Stimulated activated CD8-positive, alpha-beta memory T cell treated with anti-CD3 and anti-CD28 coated beads, Interleukin-15, amount 100 ng/mL, for 24 hours (primary cell): Measurements from ENCODE around the gene THAP7.

Experiments
- DNase-seq: peaks from one replicate; pipeline ENCODE4 v3.0.0-alpha.2; 2020; ENCODE audit warnings: low read depth

Gene THAP7

DNA sequence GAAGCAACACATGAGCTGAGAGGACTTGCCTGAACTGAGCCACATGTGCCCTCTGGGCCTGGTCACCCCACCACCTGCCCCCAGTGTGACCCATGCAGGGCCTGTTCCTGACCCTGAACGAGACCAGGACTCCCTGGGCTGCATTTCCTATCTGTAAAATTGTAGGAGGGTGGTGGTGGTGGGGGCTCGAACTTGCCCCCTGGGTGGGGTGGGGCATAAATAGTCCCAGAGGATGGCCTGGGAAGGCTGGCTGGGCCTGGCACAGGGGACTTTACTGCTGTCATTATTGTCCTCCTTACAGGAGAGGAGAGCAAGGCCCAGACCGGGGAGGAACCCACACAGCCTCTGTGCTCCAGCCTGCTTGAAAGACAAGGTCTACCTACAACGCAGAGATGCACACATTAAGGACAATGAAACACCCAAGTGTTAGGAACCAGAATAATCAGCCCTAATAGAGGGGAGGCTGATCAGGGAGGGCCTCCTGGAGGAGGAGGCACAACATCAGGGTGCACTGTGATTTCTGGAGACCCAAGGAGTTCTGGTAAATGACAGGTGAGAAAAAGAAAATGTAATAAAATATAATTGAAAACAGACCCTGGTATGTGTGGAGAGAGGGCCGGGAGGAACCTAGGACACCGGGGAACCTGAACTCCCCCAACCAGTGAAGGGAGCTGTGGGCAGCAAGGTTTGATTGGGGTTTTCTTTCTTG, 37.7 kb downstream of the THAP7 start:
- no peak for DNase-seq

DNA sequence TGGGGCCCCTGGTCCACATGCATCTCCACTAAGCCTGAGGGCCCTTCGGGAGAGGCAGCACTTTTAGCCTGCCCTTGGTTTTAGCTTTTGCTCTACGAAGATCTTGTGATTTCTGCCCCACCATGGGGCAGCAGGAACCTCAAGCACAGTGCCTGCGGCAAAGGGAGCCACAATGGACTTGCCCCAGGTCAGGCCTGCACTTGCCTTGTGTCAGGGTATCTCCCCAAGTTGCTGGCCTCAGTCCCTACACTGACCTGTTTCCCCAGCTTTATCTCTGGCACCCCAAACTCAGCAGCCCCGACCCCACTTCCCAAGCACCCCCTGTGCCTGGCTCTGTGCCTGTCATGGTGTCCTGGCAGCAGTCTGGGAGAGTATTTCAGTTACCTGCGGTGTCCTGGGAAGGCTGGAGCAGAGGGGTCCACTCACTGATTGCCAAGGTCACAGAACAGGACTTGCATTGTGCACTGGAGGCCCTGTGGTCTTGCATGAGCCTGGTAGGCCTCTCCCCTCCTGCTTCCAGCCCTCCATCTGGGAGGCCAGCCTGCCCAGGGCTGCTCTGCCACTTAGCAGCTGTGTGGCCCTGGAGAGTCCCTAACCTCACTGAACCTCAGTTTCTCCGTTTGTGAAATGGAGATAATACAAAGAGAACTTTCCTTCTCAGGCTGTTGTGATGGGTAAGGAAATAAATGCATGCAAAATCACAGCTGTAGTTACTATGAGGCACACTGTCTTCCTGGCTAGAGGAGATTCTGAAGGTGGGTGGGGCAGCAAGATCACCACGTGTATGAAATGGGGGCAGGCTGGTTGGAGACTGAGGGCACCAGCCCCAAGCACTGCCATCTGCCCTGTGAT, 38.5 kb downstream of the THAP7 start:
- DNase-seq = no peak

DNA sequence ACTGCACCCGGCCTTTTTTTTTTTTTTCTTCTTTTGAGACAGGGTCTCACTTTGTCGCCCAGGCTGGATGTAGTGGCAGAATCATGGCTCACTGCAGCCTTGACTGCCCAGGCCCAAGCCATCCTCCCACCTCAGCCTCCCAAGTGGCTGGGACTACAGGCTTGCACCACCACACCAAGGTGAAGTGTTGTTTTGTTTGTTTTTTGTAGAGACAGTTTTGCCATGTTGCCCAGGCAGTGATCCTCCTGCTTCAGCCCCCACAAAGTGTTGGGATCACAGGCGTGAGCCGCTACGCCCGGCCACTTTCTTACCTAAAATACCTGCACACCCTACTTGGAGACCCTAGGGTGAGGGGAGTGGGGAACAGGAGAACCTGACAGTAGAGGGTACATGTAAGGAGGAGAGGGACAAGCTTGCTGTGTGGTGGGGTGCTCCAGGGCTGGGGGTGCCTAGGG, 39.4 kb downstream of the THAP7 start:
- DNase-seq = no peak

DNA sequence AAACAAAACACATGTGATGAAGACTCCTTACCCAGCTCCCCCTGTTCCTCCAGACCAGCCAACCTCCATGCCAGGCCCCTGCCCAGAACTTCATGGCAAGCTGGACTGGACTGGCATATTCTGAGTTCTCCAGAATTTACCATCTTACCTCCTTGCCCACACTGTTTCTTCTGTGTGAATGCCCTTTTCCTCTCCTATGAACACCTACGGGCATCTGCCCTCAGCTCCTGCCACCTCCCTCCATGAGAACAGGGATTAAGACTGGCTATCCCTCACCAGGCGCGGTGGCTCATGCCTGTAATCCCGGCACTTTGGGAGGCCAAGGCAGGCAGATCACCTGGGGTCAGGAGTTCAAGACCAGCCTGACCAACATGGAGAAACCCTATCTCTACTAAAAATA, 41.3 kb downstream of the THAP7 start:
- no peak for DNase-seq

DNA sequence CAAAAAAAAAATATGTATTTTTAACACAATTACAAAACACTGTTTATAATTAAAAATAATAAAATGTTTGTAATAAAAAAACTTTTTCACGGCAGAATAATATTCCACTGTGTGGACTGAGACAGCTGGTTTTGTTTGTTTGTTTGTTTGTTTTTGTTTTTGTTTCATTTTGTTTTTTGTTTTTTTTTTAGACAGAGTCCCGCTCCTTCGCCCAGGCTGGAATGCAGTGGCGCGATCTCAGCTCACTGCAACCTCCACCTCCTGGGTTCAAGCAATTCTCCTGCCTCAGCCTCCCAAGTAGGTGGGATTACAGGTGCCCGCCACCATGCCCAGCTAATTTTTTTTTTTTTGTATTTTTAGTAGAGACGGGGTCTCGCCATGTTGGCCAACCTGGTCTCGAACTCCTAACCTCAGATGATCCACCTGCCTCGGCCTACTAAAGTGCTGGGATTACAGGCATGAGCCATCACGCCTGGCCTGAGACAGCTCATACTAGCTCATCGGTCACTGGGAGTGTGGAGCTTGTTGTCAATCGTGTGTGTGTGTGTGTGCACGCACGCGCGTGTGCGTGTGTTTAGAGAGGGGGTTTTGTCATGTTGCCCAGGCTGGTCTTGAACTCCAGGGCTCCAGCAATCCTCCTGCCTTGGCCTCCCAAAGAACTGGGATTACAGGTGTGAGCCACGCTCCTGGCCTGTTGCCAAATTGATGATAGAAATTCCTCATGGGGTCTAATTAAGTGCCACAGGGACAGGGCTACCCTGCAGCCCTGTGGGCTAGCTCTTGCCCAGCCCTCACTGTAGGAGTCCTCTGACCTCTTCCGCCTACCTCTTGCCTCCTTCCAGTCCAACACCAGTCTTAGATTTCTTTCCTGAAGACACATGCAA, 42.1 kb downstream of the THAP7 start:
- DNase-seq = no peak

DNA sequence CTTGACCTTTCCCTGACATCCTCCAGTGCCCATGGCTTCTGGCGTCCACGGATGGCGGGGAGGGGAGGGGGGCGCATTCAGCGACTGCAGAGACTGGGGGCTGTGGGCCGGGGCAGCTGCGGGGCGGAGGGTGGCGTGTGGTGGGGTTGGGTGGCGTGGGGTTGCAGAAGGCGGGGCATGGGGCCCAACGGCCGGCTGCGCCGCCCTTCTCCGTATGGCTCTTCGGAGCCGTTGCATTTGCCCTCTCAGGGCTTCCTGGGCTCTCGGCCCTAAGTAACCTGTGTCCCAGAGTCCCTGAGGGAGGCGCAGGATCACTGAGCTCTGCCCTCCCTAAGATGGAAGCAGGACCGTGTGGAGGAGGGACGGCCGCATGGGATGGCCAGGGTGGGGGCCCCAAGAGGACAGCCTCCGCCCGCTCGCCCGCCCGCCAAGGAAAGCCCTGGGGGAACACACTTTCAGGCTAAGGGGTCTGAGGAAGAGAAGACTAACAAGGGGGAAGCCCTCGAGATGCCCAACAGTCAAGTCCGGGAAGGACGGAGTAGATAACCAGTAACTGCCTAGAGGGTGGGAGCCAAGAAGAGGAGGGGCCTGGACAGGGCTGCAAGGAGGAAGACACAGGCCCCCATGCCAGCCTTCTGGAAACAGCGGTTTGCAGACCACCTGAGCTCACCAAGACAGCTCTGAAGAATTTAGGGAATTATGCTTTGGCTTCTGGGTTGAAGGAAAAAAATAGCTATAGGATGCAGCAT, 44.1 kb downstream of the THAP7 start:
- no peak for DNase-seq

DNA sequence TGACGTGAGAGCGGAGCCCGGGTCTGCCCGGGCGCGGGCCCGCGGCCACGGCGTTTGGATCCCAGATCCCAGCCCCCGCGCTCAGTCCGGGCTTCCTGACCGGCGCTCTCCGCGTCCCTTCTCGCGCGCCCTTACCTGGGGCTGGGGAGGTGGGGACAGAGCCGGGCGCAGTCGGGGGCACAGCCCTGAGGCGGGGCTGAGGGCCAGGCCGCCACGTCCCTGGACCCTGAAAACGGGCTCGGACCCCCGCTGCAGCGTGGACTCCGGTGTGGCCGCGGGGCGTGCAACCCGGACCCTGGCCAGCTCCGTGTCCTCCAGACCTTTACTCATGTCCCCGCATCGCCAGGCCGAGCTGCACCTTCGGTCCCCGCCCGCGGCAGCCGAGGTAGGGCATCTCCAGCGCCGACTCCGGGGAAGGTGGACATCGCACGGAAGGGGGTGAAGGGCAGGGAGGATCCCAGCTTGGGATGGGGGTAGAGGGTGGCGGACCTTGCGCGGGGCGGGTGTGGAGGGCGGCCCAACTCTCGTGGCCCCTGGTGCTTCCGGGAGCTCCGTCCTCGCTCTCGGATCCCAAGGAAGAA, 44.7 kb downstream of the THAP7 start:
- no peak for DNase-seq

DNA sequence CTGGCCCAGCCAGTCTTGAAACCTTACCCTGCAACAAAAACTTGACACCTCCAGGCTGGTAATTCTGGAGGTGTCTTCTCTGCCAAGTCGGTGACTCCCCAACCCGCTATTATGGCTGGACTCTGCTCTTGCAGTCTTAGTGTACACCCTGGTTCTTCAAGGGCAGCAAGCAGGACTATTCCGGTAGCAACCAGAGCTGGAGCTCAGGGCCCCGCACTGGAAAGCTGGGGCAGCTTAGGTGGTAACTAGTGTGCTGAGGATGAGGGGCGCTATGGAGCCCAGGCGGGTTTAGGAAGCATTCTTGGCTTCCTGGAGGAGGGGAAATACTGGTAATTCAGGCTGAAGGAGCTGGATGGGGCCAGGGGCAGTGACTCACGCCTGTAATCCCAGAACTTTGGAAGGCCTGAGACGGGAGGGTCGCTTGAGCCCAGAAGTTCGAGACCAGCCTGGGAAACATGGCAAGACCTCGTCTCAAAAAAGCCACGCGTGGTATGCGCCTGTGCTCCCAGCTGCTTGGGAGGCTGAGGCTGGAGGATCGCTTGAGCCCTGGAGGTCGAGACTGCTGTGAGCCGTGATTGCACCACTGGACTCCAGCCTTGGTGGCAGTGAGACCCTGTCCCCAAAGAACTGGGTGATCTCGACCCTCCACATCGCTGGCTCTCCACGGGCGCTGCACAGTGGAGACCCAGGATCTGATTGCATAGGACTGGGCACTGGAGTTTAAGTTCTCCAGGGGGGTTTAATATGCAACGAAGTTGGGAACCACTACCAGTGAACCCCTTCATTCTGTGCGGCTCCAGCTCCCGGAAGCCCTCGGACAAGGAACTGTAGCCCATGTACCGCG, 45.4 kb downstream of the THAP7 start:
- DNase-seq = no peak

DNA sequence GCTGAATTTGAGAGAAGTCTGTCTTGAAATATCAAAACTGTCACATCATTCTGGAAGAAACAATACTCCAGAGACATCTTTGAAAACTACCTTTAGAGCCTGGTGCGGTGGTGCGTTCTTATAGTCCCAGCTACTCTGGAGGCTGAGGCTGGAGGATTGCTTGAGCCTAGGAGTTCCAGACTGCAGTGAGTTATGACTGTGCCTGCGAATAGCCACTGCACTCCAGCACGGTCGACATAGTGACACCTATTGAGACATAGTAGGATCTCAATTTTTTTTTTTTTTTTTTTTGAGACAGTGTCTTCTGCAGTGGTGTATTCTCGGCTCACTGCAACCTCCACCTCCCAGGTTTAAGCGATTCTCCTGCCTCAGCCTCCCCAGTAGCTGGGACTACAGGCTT, 46.4 kb downstream of the THAP7 start:
- DNase-seq = no peak

DNA sequence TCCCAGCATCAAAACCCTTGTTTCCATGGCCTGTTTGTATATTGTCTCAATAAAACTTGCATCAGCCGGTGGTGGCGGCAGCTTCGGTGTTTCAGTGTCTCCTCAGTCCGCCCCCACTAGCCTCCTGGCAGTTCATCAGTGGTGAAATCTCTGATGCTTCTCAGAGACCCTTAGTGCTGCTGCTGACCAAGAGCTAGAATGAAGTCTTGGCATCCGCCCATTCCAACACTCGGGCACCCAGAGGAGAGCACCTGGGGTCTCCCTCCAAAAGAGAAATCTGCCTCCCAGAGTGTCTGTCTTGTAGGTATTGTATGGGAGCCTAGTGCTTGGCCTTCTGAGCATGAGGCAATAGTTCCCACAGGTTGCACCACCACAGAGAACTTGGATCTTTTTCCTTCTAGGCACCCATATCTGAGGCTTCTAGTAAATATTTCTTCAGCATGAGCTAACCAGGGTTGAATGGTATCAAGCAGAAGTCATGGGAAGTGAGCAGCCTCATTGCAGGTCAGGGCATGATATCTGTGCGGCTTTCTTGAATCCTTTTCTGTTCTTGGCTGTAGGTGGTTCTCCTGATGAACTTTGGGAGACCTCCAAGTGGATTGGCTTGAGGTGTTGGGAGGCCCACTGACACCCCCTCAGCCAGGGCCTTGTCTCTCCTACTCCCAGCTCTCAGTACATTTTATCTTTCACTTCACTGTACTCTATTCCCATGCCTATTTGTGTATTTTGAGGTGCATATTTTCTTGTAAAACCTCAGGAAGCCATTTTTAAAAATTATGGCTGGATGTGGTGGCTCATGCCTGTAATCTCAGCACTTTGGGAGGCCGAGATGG, 48.0 kb downstream of the THAP7 start:
- no peak for DNase-seq

DNA sequence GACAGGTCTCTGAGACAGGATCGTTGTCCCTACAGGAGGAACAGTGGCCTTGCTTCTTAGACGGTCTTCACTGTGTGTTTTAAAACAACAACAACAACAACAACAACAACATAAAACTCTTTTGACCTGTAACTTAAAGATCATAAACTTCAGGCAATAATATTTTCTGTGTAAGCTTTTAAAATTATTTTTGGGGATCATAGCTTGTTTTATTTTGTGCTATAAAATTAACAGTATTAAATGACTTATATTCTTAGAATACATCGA, 48.6 kb downstream of the THAP7 start:
- no peak for DNase-seq

DNA sequence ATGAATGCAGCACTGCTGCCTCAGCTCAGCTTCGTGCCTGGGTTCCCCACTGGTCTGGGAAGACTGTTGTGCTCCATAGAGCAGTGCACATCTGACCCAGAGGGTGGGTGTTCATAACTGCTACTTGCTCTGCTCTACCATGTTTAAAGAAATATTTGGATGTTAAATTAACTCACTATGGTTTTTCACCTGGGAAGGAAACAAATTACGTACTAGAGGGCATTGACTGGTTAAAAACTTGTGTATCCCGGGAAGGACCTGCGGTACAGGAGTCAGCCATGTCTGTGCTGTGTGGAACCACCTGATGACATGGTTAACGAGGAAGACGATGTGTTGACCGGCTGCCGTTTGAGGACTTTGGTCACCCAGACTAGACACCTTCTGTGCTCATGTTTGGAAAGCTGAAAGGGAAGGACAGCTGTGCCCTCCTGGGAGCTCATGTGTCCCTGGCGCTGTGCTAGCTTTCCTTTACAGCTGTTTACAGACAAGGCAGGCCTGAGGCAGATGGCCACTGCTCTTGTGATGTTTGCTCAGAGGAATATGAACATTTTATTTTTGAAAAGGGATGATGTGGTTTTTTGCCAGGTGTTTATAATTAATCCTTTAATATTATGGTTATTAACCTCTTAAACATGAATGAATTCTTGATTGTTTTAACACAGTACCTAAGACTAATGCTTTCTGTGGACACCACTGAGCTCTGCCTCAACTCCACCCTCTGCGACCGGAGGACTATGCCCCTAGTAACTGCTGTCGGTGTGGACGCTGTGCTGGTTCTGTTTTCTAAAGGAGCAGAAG, 49.2 kb downstream of the THAP7 start:
- DNase-seq = no peak

DNA sequence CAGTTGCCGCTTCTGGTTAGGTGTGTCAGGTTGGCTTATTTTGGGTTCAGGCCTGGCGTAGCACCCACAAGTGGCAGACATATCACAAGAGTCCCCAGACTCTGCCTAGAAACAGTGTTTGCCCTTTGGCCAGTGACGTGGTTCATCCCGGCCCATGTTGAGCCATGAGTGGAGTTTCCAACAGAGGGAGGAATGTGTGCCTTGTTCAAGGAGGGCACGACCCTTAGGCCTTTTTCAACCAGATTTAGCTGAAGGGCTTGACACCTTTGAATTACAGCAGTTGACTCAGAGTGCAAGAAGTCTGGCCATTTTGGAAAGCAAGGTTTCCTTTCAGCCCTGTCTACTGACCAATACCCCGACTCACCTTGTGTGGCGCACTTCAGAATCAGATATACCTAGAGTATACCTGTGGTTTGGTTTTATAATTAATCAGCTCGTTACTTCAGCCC, 50.0 kb downstream of the THAP7 start:
- no peak for DNase-seq

DNA sequence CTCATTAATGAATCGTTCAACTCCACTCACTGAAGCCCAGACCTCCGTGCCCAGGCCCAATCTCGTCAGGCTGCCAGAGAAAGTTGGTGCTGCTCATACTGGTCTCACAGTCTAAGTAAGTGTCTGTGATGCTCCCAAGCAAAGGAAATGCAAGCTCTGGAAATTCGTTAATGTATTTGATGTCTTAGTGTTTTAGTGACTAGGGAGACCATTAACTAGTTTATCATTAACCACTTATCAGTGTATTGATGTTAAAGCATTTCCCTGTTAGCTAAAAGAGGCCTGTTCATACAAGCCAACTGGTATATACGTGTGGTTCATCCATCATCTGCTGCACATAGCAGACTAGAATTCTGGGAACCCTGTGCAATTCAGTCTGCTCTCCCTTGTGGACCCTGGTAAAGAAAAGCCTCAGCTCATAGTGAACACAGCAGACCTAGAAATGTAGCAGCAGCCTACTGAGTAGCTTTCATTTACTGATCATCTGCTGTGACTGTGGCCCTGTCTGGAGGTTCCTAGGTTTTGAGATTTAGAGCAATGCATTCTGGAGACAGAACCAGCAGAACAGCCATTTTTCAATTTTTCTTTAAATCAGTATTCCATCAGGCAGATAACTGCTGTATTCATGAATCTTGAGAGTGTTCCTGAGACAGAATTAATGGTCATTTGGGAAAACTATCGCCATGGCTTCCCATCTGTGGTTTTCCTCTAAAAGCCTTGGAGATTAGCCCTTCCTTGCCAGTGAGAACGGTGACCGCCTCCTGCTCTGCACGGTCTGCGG, 50.6 kb downstream of the THAP7 start:
- no peak for DNase-seq

DNA sequence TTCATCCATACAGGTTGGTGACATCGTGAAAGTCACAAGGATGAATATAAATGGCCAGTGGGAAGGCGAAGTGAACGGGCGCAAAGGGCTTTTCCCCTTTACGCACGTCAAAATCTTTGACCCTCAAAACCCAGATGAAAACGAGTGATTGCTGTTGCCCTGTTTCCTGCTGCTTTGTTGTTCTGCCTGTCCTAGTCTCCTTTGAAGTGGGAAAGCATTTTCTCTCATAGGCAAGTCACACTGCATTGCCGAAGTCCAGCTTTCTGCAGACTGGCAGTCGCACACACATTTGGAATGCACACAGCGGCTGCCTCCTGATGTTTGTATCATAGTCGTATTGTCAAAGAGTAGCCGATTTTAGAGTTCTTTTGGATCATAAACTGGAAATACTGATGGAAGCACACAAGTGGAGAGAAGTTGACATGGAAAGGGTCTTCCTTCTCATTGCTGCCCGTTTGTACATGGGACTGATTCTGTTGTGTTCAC, 52.2 kb downstream of the THAP7 start:
- DNase-seq = no peak
